ENCODE data around the gene LPIN1.

DNA sequence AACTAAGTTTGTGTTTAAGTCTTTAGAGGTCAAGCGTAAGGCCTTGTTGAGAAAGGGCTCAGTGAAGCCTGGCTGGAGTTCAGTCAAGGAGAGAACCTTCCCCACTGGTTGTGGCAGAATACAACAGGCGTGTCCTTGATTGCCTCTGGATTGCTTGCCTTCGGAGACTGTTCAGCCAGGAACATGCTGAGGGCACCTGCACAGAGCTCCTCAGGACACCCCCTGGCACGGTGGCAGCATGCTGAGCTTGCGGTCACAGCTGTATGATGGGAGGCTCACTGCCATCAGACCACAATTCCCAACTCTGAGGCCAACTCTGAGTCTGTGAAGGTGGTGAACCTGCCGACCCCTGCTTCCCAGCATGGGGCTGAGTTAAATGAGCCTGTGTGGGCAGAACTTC is 130.0 kb downstream of the LPIN1 start:
- TF ChIP-seq, protein P1, sequence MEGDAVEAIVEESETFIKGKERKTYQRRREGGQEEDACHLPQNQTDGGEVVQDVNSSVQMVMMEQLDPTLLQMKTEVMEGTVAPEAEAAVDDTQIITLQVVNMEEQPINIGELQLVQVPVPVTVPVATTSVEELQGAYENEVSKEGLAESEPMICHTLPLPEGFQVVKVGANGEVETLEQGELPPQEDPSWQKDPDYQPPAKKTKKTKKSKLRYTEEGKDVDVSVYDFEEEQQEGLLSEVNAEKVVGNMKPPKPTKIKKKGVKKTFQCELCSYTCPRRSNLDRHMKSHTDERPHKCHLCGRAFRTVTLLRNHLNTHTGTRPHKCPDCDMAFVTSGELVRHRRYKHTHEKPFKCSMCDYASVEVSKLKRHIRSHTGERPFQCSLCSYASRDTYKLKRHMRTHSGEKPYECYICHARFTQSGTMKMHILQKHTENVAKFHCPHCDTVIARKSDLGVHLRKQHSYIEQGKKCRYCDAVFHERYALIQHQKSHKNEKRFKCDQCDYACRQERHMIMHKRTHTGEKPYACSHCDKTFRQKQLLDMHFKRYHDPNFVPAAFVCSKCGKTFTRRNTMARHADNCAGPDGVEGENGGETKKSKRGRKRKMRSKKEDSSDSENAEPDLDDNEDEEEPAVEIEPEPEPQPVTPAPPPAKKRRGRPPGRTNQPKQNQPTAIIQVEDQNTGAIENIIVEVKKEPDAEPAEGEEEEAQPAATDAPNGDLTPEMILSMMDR (IDR thresholded peaks at IDR 0.05), result no peak
- no peak for TF ChIP-seq POLR2A (IDR thresholded peaks at IDR 0.05)
